HG03159 (cell line): ENCODE measurements around the gene NRBP1.
A peak's percentile ranks its signal among the peaks of the same experiment; 100 is the strongest.
"Not testable (repeated sequence)": the region's sequence is repeated elsewhere in the genome, so short reads cannot be mapped to it uniquely, and the experiment has no call there.

Experiments
- ATAC-seq: cut with Tn5 transposase; IDR thresholded peaks from one replicate; pipeline ENCODE4 v1.9.1; 2021; ENCODE audit warnings: mild to moderate bottlenecking, moderate library complexity; ENCODE audit not compliant: unreplicated experiment

NRBP1 gene

GRCh38 chr2:27421660-27422250, 6.7 kb upstream of the NRBP1 start:
- ATAC-seq: no peak

- no peak for ATAC-seq
These were observed 5.5 kb upstream of the NRBP1 start for GRCh38 chr2:27422958-27423357.

- ATAC-seq: not testable (repeated sequence)
These were observed 3.4 kb upstream of the NRBP1 start for GRCh38 chr2:27425039-27425438.

GRCh38 chr2:27427863-27428212, 593 bp upstream of the NRBP1 start:
- no peak for ATAC-seq

GRCh38 chr2:27428978-27429541, 629 bp downstream of the NRBP1 start:
- ATAC-seq: peak; percentile 71

- no peak for ATAC-seq
These were observed 3.0 kb downstream of the NRBP1 start for GRCh38 chr2:27431395-27431794.

GRCh38 chr2:27435628-27436027, 7.2 kb downstream of the NRBP1 start:
- ATAC-seq: no peak

GRCh38 chr2:27441226-27441926, 12.9 kb downstream of the NRBP1 start:
- no peak for ATAC-seq

GRCh38 chr2:27441958-27442919, 13.8 kb downstream of the NRBP1 start, which contains the start of gene KRTCAP3:
Gene KRTCAP3, plus strand, starts transcription at chr2:27442381. Its CDS starts 32 bp downstream, at chr2:27442413.
- no peak for ATAC-seq

- no peak for ATAC-seq
These were observed 14.5 kb downstream of the NRBP1 start for GRCh38 chr2:27442920-27443282.

GRCh38 chr2:27445155-27445554, 16.7 kb downstream of the NRBP1 start:
- ATAC-seq: no peak

GRCh38 chr2:27445615-27446014, 17.2 kb downstream of the NRBP1 start:
- ATAC-seq: no peak

- no peak for ATAC-seq
These were observed 17.6 kb downstream of the NRBP1 start for GRCh38 chr2:27446057-27446456.

GRCh38 chr2:27448381-27448780, 19.9 kb downstream of the NRBP1 start:
- no peak for ATAC-seq

GRCh38 chr2:27451095-27451494, 22.7 kb downstream of the NRBP1 start:
- ATAC-seq: no peak

GRCh38 chr2:27453968-27454367, 25.5 kb downstream of the NRBP1 start:
- no peak for ATAC-seq

GRCh38 chr2:27461118-27461517, 32.7 kb downstream of the NRBP1 start:
- no peak for ATAC-seq

- ATAC-seq: no peak
These were observed 36.0 kb downstream of the NRBP1 start for GRCh38 chr2:27464443-27464842.

GRCh38 chr2:27471961-27472360, 43.5 kb downstream of the NRBP1 start:
- ATAC-seq: no peak

- no peak for ATAC-seq
These were observed 57.1 kb downstream of the NRBP1 start for GRCh38 chr2:27485496-27485895.

GRCh38 chr2:27489118-27489497, 60.7 kb downstream of the NRBP1 start:
- ATAC-seq: peak; percentile 6
